ENCODE data around the gene MRPL14. TPM values are rescaled to one million over a fixed set of nuclear protein-coding genes. Genes with fewer than 3 reads are reported as not detected.

Gene MRPL14
- total RNA-seq, 2 donors from 2014 or later, result 72.0 to 77.7 TPM

GRCh38 chr6:44074439-44074812 lies 52.8 kb downstream of the MRPL14 start:
- peak; percentile 90 for TF ChIP-seq CTCF (IDR thresholded peaks at IDR 0.05)
- peaks cover 23% of the 10 kb centered on the region for H3K4me1 ChIP-seq
- H3K27ac ChIP-seq, result peak overlapping the region; percentile 90
- no peak overlapping the region for H3K9ac ChIP-seq (ENCODE audit: low read depth in 2 of 2, low read length in 2 of 2)
- DNase-seq, result peak; percentile 69
- H3K4me3 ChIP-seq, result no peak overlapping the region
- H3K9me3 ChIP-seq, result no peaks in the 10 kb centered on the region
- no peaks in the 10 kb centered on the region for H3K27me3 ChIP-seq
- no peaks in the 10 kb centered on the region for H3K36me3 ChIP-seq
- intact Hi-C loops (cut with DNase I), result no loop called here

- intact Hi-C loops (cut with DNase I), result no loop called here
- no peaks in the 10 kb centered on the region for H3K27me3 ChIP-seq
- peak overlapping the region; percentile 90 for H3K27ac ChIP-seq
- H3K9me3 ChIP-seq, result no peaks in the 10 kb centered on the region
- TF ChIP-seq CTCF (IDR thresholded peaks at IDR 0.05), result no peak
- peak; percentile 39 for DNase-seq
- H3K9ac ChIP-seq (ENCODE audit: low read depth in 2 of 2, low read length in 2 of 2), result peak overlapping the region in 1 of 2 donors; percentile 70
- no peaks in the 10 kb centered on the region for H3K36me3 ChIP-seq
- peaks cover 23% of the 10 kb centered on the region for H3K4me1 ChIP-seq
- peak overlapping the region; percentile 27 for H3K4me3 ChIP-seq
These were observed 53.4 kb downstream of the MRPL14 start for GRCh38 chr6:44073612-44074438.

DNA sequence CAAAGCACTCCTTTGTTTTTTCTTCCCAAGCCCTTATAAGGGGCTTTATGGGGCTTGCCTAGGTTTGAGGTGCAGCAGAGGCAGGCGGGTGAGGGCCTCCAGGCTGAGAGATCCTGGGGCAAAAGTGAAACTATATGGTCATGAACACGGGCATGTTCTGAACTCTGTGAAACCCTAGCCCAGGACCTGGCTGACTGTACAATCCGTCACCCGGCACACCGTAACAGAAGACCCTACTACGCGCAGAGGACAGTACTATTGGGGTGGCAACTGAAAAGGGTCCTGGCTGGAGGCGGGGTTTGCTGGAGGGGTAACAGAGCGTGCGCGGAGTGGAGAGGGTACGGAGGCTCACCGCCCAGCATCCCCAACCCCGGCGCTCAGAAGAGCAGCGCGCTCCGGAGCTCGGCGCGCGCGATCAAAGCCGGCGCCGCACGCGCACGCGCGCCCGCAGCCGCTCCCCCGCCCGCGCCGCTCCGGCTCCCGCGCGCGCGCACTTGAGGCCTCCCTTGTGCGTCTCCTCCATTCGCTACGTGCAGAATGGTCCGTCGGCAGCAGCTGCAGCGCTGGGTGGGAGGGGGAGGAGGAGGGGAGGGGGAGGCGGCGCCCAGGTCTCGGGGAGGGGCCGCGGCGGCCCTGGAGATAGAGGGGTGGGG lies 54.2 kb downstream of the MRPL14 start:
- no peak for TF ChIP-seq CTCF (IDR thresholded peaks at IDR 0.05)
- H3K36me3 ChIP-seq, result no peaks in the 10 kb centered on the region
- no peaks in the 10 kb centered on the region for H3K27me3 ChIP-seq
- DNase-seq, result peak; percentile 90
- no peaks in the 10 kb centered on the region for H3K9me3 ChIP-seq
- H3K4me3 ChIP-seq, result peak overlapping the region; percentile 37
- H3K9ac ChIP-seq (ENCODE audit: low read depth in 2 of 2, low read length in 2 of 2), result peak overlapping the region; percentile 71 to 81
- intact Hi-C loops (cut with DNase I), result no loop called here
- peak overlapping the region; percentile 90 for H3K27ac ChIP-seq
- H3K4me1 ChIP-seq, result peaks cover 23% of the 10 kb centered on the region

- peaks cover 23% of the 10 kb centered on the region for H3K4me1 ChIP-seq
- DNase-seq, result peak; percentile 63
- H3K36me3 ChIP-seq, result no peaks in the 10 kb centered on the region
- intact Hi-C loops (cut with DNase I), result no loop called here
- peak overlapping the region; percentile 90 for H3K27ac ChIP-seq
- H3K27me3 ChIP-seq, result no peaks in the 10 kb centered on the region
- no peak overlapping the region for H3K4me3 ChIP-seq
- no peaks in the 10 kb centered on the region for H3K9me3 ChIP-seq
- H3K9ac ChIP-seq (ENCODE audit: low read depth in 2 of 2, low read length in 2 of 2), result peak overlapping the region in 1 of 2 donors; percentile 81
- TF ChIP-seq CTCF (IDR thresholded peaks at IDR 0.05), result no peak
These were observed 54.7 kb downstream of the MRPL14 start for GRCh38 chr6:44072452-44072958.

DNA sequence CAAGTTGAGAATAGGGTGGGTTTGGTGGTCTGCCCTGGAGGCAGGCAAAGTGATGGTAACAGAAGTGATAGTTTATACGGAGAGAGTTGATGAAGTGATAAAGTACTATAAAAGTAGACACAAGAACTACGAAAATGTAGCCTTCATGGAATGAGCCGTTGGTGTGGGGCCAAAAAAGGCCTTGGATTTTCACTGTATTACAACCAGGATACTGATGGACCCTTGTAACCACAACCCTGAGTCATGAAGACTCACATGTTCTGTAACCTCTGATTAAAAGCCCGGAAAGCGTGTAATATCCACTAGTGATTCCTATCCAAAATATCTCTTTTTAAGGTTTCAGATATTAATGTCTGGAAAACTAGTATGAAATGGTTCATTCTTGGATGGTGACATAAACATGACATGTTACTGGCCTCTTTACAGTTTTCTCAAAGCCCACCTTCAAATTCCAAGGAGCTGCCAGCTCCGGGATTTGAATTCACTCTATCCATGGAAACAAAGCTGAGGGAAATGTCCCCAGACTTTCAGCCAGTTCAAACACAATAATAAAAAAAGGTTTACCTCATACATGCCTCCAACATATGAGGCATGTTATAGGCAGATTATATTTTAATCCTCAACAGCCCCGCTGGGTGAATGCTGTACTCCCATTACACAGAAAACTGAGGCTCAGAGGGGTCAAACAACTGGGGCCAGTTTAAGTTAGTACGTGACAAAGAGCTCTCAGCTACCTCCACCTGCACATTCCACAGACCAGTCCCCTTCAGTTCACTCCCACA lies 55.4 kb downstream of the MRPL14 start:
- no peak for DNase-seq
- TF ChIP-seq CTCF (IDR thresholded peaks at IDR 0.05), result no peak
- no peak overlapping the region for H3K9ac ChIP-seq (ENCODE audit: low read depth in 2 of 2, low read length in 2 of 2)
- no peaks in the 10 kb centered on the region for H3K36me3 ChIP-seq
- H3K27me3 ChIP-seq, result no peaks in the 10 kb centered on the region
- H3K4me3 ChIP-seq, result no peak overlapping the region
- peak overlapping the region; percentile 90 for H3K27ac ChIP-seq
- intact Hi-C loops (cut with DNase I), result no loop called here
- H3K4me1 ChIP-seq, result peaks cover 16% of the 10 kb centered on the region
- H3K9me3 ChIP-seq, result no peaks in the 10 kb centered on the region
